H9 (cell line): ENCODE measurements around the gene SFN. TPM values are rescaled to one million over a fixed set of nuclear protein-coding genes. Genes with fewer than 3 reads are reported as not detected.
A peak's percentile ranks its signal among the peaks of the same experiment; 100 is the strongest.

ENCODE experiments used
- DNase-seq: peaks from one replicate; pipeline ENCODE4 v3.0.0-alpha.2; 2017
- H2AFZ ChIP-seq: one replicate; pipeline ENCODE4 v1.6.1; 2013; ENCODE audit warnings: mild to moderate bottlenecking, low read length, control low read depth, moderate library complexity
- H2AK5ac ChIP-seq: 2 replicates; pipeline ENCODE4 v1.6.1; 2013; ENCODE audit warnings: low read length, control low read depth, mixed read lengths; ENCODE audit not compliant: insufficient read length
- H2BK120ac ChIP-seq: one replicate; pipeline ENCODE4 v1.6.1; 2013; ENCODE audit warnings: low read depth, mild to moderate bottlenecking, low read length, control low read depth, inconsistent platforms; ENCODE audit not compliant: poor library complexity, severe bottlenecking
- H2BK12ac ChIP-seq: 2 replicates; pipeline ENCODE4 v1.6.1; 2013; ENCODE audit warnings: low read length, control low read depth, mixed read lengths, low read depth; ENCODE audit not compliant: insufficient read length
- H2BK15ac ChIP-seq: 2 replicates; pipeline ENCODE4 v1.6.1; 2013; ENCODE audit warnings: low read depth, low read length, control low read depth
- H2BK20ac ChIP-seq: one replicate; pipeline ENCODE4 v1.6.1; 2013; ENCODE audit warnings: low read depth, mild to moderate bottlenecking, low read length, control low read depth, inconsistent platforms; ENCODE audit not compliant: poor library complexity, severe bottlenecking
- H2BK5ac ChIP-seq: 2 replicates; pipeline ENCODE4 v1.6.1; 2013; ENCODE audit warnings: low read length, control low read depth, mixed read lengths; ENCODE audit not compliant: insufficient read length
- H3K14ac ChIP-seq: 2 replicates; pipeline ENCODE4 v1.6.1; 2013; ENCODE audit warnings: low read length, control low read depth; ENCODE audit not compliant: insufficient read depth
- H3K18ac ChIP-seq: 2 replicates; pipeline ENCODE4 v1.6.1; 2013; ENCODE audit warnings: low read depth, mild to moderate bottlenecking, mixed read lengths, low read length, control low read depth; ENCODE audit not compliant: insufficient read length
- H3K23ac ChIP-seq: 2 replicates; pipeline ENCODE4 v1.6.1; 2013; ENCODE audit warnings: low read length, control low read depth, mixed read lengths, low read depth; ENCODE audit not compliant: insufficient read length
- H3K23me2 ChIP-seq: 2 replicates; pipeline ENCODE4 v1.6.1; 2013; ENCODE audit warnings: low read depth, mild to moderate bottlenecking, mixed read lengths, low read length, control low read depth; ENCODE audit not compliant: insufficient read length, poor library complexity, severe bottlenecking
- H3K27ac ChIP-seq: 2 replicates; pipeline ENCODE4 v1.5.1; 2013; ENCODE audit warnings: low read length, control low read depth, mixed read lengths, low read depth; ENCODE audit not compliant: insufficient read length
- H3K27me3 ChIP-seq: 2 replicates; pipeline ENCODE4 v1.6.1; 2013; ENCODE audit warnings: low read length, control low read depth, inconsistent platforms; ENCODE audit not compliant: insufficient read depth
- H3K4ac ChIP-seq: 2 replicates; pipeline ENCODE4 v1.6.1; 2013; ENCODE audit warnings: low read depth, mild to moderate bottlenecking, control low read depth, inconsistent platforms, low read length, moderate library complexity
- H3K4me1 ChIP-seq: 2 replicates; pipeline ENCODE4 v1.6.1; 2013; ENCODE audit warnings: low read length, control low read depth, inconsistent platforms; ENCODE audit not compliant: insufficient read depth
- H3K4me2 ChIP-seq: 2 replicates; pipeline ENCODE4 v1.6.1; 2013; ENCODE audit warnings: low read length, control low read depth, mixed read lengths; ENCODE audit not compliant: insufficient read length, insufficient read depth
- H3K56ac ChIP-seq: 2 replicates; pipeline ENCODE4 v1.6.1; 2013; ENCODE audit warnings: low read depth, mild to moderate bottlenecking, mixed read lengths, low read length, control low read depth; ENCODE audit not compliant: insufficient read length
- H3K79me1 ChIP-seq: 2 replicates; pipeline ENCODE4 v1.6.1; 2013; ENCODE audit warnings: low read depth, mild to moderate bottlenecking, moderate library complexity, low read length, control low read depth, inconsistent platforms; ENCODE audit not compliant: insufficient read depth, poor library complexity, severe bottlenecking
- H3K79me2 ChIP-seq: 2 replicates; pipeline ENCODE4 v1.6.1; 2013; ENCODE audit warnings: low read length, control low read depth, inconsistent platforms; ENCODE audit not compliant: insufficient read depth
- H3K9ac ChIP-seq: 2 replicates; pipeline ENCODE4 v1.6.1; 2013; ENCODE audit warnings: low read length, control low read depth, mixed read lengths; ENCODE audit not compliant: insufficient read length; ENCODE audit errors: extremely low read depth
- H3K9me3 ChIP-seq: one replicate; pipeline ENCODE4 v1.6.1; 2013; ENCODE audit warnings: low read depth, low read length, inconsistent platforms; ENCODE audit not compliant: control insufficient read depth
- H3T11ph ChIP-seq: one replicate; pipeline ENCODE4 v1.6.1; 2013; ENCODE audit warnings: mild to moderate bottlenecking, low read length, control low read depth, inconsistent platforms
- H4K20me1 ChIP-seq: one replicate; pipeline ENCODE4 v1.6.1; 2013; ENCODE audit not compliant: control insufficient read depth, insufficient read length, insufficient read depth
- H4K5ac ChIP-seq: 2 replicates; pipeline ENCODE4 v1.6.1; 2013; ENCODE audit warnings: low read depth, mild to moderate bottlenecking, mixed read lengths, low read length, control low read depth; ENCODE audit not compliant: insufficient read length
- H4K8ac ChIP-seq: replicated peaks from 2 replicates; pipeline ENCODE4 v1.6.1; 2013; ENCODE audit warnings: low read length, control low read depth, mixed read lengths, low read depth; ENCODE audit not compliant: insufficient read length
- H4K91ac ChIP-seq: 2 replicates; pipeline ENCODE4 v1.6.1; 2013; ENCODE audit warnings: low read depth, mild to moderate bottlenecking, moderate library complexity, mixed read lengths, low read length, control low read depth; ENCODE audit not compliant: insufficient read length
- H3K27ac Mint-ChIP-seq, 3 experiments: 2 replicates in 2 of 3; 3 replicates in 1 of 3; pipeline ENCODE4 v1.8.0; 2020 to 2021; ENCODE audit warnings: mixed read lengths in 3 of 3, mild to moderate bottlenecking in 1 of 3, moderate library complexity in 1 of 3
- H3K27me3 Mint-ChIP-seq: 2 replicates; pipeline ENCODE4 v1.8.0; 2021; ENCODE audit warnings: low read depth, mild to moderate bottlenecking, moderate library complexity, mixed read lengths
- H3K36me3 Mint-ChIP-seq, 3 experiments: 2 replicates in 2 of 3; 3 replicates in 1 of 3; pipeline ENCODE4 v1.8.0; 2020 to 2021; ENCODE audit warnings: low read depth in 3 of 3, mixed read lengths in 3 of 3; ENCODE audit not compliant: insufficient read depth in 1 of 3
- H3K4me1 Mint-ChIP-seq, 2 experiments: 2 replicates each; pipeline ENCODE4 v1.8.0; 2020; ENCODE audit warnings: mixed read lengths in 2 of 2
- H3K4me3 Mint-ChIP-seq, 2 experiments: 2 replicates in 1 of 2; 3 replicates in 1 of 2; pipeline ENCODE4 v1.8.0; 2020 to 2021; ENCODE audit warnings: mild to moderate bottlenecking in 2 of 2, mixed read lengths in 2 of 2, moderate library complexity in 1 of 2
- H3K9me3 Mint-ChIP-seq, 2 experiments: 2 replicates in 1 of 2; 3 replicates in 1 of 2; pipeline ENCODE4 v1.8.0; 2020; ENCODE audit warnings: mild to moderate bottlenecking in 2 of 2, mixed read lengths in 2 of 2, moderate library complexity in 1 of 2
- WGBS: extraction: QIAGEN DNeasy Blood & Tissue Kit; methylation state at CpG from one replicate; pipeline ENCODE4 v1.1.7; 2013; ENCODE audit warnings: missing lambda C conversion rate, low lambda C conversion rate, mixed read lengths; ENCODE audit not compliant: insufficient read length; ENCODE audit errors: extremely low coverage; 5-methylcytosine and 5-hydroxymethylcytosine counted together
- total RNA-seq: library from RNA; stranded (reverse); gene quantifications from 2 replicates; pipeline ENCODE4 v1.2.1, GENCODE V29; 2021
- TF ChIP-seq, protein P1 (sequence below): fragments of 200-600 bp; sonication (generic); conservative IDR thresholded peaks from 3 replicates; pipeline ENCODE4 v1.8.0; 2021; ENCODE audit warnings: antibody characterized with exemption, mild to moderate bottlenecking

SFN gene
- total RNA-seq, 1 experiment from 2014 or later, result 4.3 TPM

DNA sequence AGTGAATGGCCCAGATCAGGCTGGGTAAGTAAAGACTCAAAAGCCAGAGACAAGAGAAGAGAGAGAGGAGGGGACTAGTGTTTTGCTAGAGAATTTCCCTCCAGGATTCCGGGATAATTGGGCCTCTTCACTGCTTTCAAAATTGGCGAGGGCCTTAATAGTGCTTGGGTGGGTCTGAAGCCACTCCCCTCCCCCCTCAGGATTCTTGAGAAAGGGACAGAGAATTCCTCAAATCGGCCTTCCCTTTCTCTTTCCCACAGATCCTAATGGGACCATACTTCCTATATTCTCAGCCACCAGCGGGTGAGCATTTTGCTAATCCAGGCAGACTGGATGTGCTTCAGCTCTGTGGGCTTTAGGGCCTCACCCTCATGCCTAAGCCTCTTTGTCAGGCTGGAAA is 11.9 kb downstream of the SFN start:
- no peak for DNase-seq
- H3K36me3 Mint-ChIP-seq, result peaks cover 0 to 14% (median 10%) of the 10 kb centered on the region in 3 experiments; a peak in 6 of 7 replicates
- Histone ChIP-seq H3K4ac (no peak overlapping the region), H3K23ac (no peak overlapping the region), H2BK12ac (no peak overlapping the region), H2AFZ (no peak overlapping the region), H3K27ac (no peak overlapping the region), H3K23me2 (no peaks in the 10 kb centered on the region), H2BK20ac (no peak overlapping the region), H4K20me1 (no peaks in the 10 kb centered on the region), H4K8ac (no peak overlapping the region), H2BK5ac (no peak overlapping the region), H4K91ac (no peak overlapping the region), H3K79me2 (no peaks in the 10 kb centered on the region), H3K9ac (no peak overlapping the region), H2BK120ac (no peak overlapping the region), H3K4me1 (no peaks in the 10 kb centered on the region; the same call in 1 of the 2 replicates), H3T11ph (no peak overlapping the region), H3K79me1 (no peaks in the 10 kb centered on the region), H3K4me2 (no peak overlapping the region), H3K56ac (no peak overlapping the region), H4K5ac (no peak overlapping the region), H3K9me3 (no peaks in the 10 kb centered on the region), H3K14ac (no peak overlapping the region), H3K18ac (no peak overlapping the region), H3K27me3 (no peaks in the 10 kb centered on the region), H2BK15ac (no peak overlapping the region), H2AK5ac (no peak overlapping the region)
- H3K27me3 Mint-ChIP-seq, result no peaks in the 10 kb centered on the region
- no CpG with 5 or more reads among the region's 4 CpGs for WGBS
- peaks cover 0 to 8% of the 10 kb centered on the region in 2 experiments; a peak in 2 of 4 replicates for H3K4me1 Mint-ChIP-seq
- no peaks in the 10 kb centered on the region for H3K9me3 Mint-ChIP-seq
- peak overlapping the region in 2 of 3 experiments; percentile 13 to 26; a peak in 2 of 7 replicates for H3K27ac Mint-ChIP-seq
- TF ChIP-seq, protein P1, sequence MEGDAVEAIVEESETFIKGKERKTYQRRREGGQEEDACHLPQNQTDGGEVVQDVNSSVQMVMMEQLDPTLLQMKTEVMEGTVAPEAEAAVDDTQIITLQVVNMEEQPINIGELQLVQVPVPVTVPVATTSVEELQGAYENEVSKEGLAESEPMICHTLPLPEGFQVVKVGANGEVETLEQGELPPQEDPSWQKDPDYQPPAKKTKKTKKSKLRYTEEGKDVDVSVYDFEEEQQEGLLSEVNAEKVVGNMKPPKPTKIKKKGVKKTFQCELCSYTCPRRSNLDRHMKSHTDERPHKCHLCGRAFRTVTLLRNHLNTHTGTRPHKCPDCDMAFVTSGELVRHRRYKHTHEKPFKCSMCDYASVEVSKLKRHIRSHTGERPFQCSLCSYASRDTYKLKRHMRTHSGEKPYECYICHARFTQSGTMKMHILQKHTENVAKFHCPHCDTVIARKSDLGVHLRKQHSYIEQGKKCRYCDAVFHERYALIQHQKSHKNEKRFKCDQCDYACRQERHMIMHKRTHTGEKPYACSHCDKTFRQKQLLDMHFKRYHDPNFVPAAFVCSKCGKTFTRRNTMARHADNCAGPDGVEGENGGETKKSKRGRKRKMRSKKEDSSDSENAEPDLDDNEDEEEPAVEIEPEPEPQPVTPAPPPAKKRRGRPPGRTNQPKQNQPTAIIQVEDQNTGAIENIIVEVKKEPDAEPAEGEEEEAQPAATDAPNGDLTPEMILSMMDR, result no peak
- no peak overlapping the region for H3K4me3 Mint-ChIP-seq
